HG03571 (cell line): ENCODE data around the gene DPH5.
"Not testable (repeated sequence)": the region's sequence is repeated elsewhere in the genome, so short reads cannot be mapped to it uniquely, and the experiment has no call there.

Experiments
- ATAC-seq: cut with Tn5 transposase; IDR thresholded peaks from one replicate; pipeline ENCODE4 v1.9.1; 2021; ENCODE audit not compliant: unreplicated experiment

The DPH5 gene

GRCh38 chr1:101025657-101026429 is at the start of gene DPH5:
DPH5 (minus strand) TSS chr1:101025784; CDS start chr1:101025443, 341 bp downstream.
- peak; percentile 89 for ATAC-seq

- no peak for ATAC-seq
Measured at GRCh38 chr1:101073836-101074235, 48.3 kb upstream of the DPH5 start.

- no peak for ATAC-seq
Measured at GRCh38 chr1:101071470-101071891, 45.9 kb upstream of the DPH5 start.

GRCh38 chr1:101069158-101069557 is 43.6 kb upstream of the DPH5 start:
- ATAC-seq, result no peak

GRCh38 chr1:101066937-101067335 is 41.4 kb upstream of the DPH5 start:
- ATAC-seq, result not testable (repeated sequence)

- no peak for ATAC-seq
Measured at GRCh38 chr1:101066260-101066936, 40.8 kb upstream of the DPH5 start.

GRCh38 chr1:101065575-101065974 is 40.0 kb upstream of the DPH5 start:
- peak; percentile 44 for ATAC-seq

- no peak for ATAC-seq
Measured at GRCh38 chr1:101064697-101065096, 39.1 kb upstream of the DPH5 start.

- peak; percentile 73 for ATAC-seq
Measured at GRCh38 chr1:101060992-101061391, 35.4 kb upstream of the DPH5 start.

- ATAC-seq, result no peak
Measured at GRCh38 chr1:101059945-101060542, 34.5 kb upstream of the DPH5 start.

GRCh38 chr1:101055623-101056022 is 30.0 kb upstream of the DPH5 start:
- no peak for ATAC-seq

- ATAC-seq, result peak; percentile 78
Measured at GRCh38 chr1:101051688-101052638, 26.4 kb upstream of the DPH5 start.

GRCh38 chr1:101050869-101051268 is 25.3 kb upstream of the DPH5 start:
- no peak for ATAC-seq

GRCh38 chr1:101044749-101045148 is 19.2 kb upstream of the DPH5 start:
- ATAC-seq, result no peak

GRCh38 chr1:101044259-101044658 is 18.7 kb upstream of the DPH5 start:
- ATAC-seq, result no peak

- no peak for ATAC-seq
Measured at GRCh38 chr1:101043776-101044175, 18.2 kb upstream of the DPH5 start.

- no peak for ATAC-seq
Measured at GRCh38 chr1:101041300-101041699, 15.7 kb upstream of the DPH5 start.

- ATAC-seq, result no peak
Measured at GRCh38 chr1:101040666-101041065, 15.1 kb upstream of the DPH5 start.

GRCh38 chr1:101039245-101039644 is 13.7 kb upstream of the DPH5 start:
- ATAC-seq, result no peak

- ATAC-seq, result no peak
Measured at GRCh38 chr1:101037316-101037715, 11.7 kb upstream of the DPH5 start.

GRCh38 chr1:101033017-101033416 is 7.4 kb upstream of the DPH5 start:
- no peak for ATAC-seq
